Body of pancreas (tissue), 4 donors: Measurements from ENCODE around the gene ELP1.

Experiments used
- CTCF ChIP-seq, 7 experiments: fragments of 450-650 bp in 4 of 7; fragments of 200-600 bp in 3 of 7; sonication (generic) in 3 of 7; IDR thresholded peaks; one replicate each; pipeline ENCODE4 v1.5.1; 2016 to 2019; ENCODE audit warnings: antibody characterized with exemption in 7 of 7
- POLR2A ChIP-seq, 3 donors: fragments of 450-650 bp; IDR thresholded peaks; one replicate each; pipeline ENCODE4 v1.6.1; 2016; ENCODE audit warnings: antibody characterized with exemption in 3 of 3, mild to moderate bottlenecking in 2 of 3

GRCh38 chr9:108845947-108846346 is 88.0 kb downstream of the ELP1 start:
- TF ChIP-seq CTCF (IDR thresholded peaks at IDR 0.05): no peak
- TF ChIP-seq POLR2A (IDR thresholded peaks at IDR 0.05): no peak
